Camera-type eye (tissue), 1 donor: Measurements from ENCODE around the gene COL13A1. TPM values are rescaled to one million over a fixed set of nuclear protein-coding genes. Genes with fewer than 3 reads are reported as not detected.

Source experiments
- total RNA-seq: library from RNA; depleted of rRNA; stranded (reverse); fragments of >200 nt; gene quantifications from one replicate; pipeline ENCODE4 v1.2.3, GENCODE V29; 2014

Gene COL13A1
- 8.1 TPM for total RNA-seq

DNA sequence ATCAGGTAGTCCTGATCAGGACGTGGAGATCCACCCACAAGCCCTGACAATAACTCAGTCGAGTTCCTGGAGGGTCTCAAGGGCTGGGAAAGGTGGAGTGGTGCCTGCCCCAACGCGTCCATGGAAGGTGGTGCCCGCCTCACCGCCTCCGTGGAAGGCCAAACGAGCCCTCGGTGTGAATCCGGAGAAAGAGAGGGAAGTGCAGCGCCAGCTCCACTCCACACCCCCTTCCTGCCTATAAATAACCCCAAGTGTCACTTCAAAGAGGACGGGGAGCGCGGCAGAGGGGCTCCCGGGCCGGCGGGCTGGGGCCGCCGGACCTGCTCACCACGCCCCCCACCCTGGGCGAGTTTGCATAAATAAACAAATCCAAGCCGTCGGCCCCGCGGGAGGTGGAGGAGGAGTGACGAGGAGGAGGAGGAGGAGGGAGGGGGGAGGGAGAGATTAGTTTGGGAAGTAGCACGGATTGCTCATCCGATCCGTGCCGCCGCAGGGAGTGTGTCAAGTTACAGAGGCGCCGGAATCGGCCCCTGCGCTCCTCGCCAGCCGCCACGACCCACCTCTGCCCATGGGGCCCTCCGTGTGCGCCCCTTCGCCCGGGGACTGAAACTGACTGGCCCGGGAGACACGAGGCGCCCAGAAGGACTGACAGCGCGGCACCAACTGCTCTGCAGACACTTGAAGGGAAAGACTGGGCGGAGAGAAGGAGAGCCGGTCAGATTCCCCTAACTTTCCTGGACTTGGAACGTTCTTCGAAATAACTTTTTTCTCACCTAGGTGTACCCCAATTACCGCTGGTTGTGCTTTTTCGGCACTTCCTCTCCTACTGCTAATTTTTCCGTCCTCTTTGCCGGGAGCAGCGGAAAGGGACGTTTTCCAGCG, at the start of gene COL13A1:
Gene COL13A1, plus strand, starts transcription at position 473 of the 882 bp plus-strand sequence. CDS start 518 bp downstream, outside the sequence.

Other genes starting within 250 kb of the COL13A1 start
- not detected for gene NEUROG3, start 228.5 kb upstream of the COL13A1 start, total RNA-seq
- gene FAM241B, start 171.7 kb upstream of the COL13A1 start, total RNA-seq, result 5.1 TPM